GM12892 (cell line): ENCODE measurements around the gene AVPR2.
A peak's percentile ranks its signal among the peaks of the same experiment; 100 is the strongest.

Source experiments
- DNase-seq: peaks from one replicate; pipeline ENCODE4 v3.0.0; 2011; ENCODE audit not compliant: insufficient read length
- FAIRE-seq: peaks from 2 replicates; lab custom pipeline; 2011; peaks lifted over from hg19 to GRCh38; lab: Jason Lieb, UNC
- POLR2A ChIP-seq: IDR thresholded peaks from 2 replicates; pipeline ENCODE4 v1.6.1; 2011; ENCODE audit warnings: low read depth, low read length, control low read depth
- POLR2AphosphoS5 ChIP-seq: IDR thresholded peaks from 2 replicates; pipeline ENCODE4 v1.6.1; 2011; ENCODE audit warnings: low read depth, low read length, control low read depth
- TAF1 ChIP-seq: IDR thresholded peaks from 2 replicates; pipeline ENCODE4 v1.6.1; 2011; ENCODE audit warnings: low read depth, mild to moderate bottlenecking, control low read depth, low read length, borderline replicate concordance

Gene AVPR2

GRCh38 chrX:153931151-153931550, 26.7 kb downstream of the AVPR2 start:
- no peak for TF ChIP-seq POLR2A
- TF ChIP-seq TAF1 = no peak
- no peak for TF ChIP-seq POLR2AphosphoS5
- FAIRE-seq (no peak), DNase-seq (no peak)

- TF ChIP-seq POLR2A (no peak), POLR2AphosphoS5 (no peak)
- no peak for FAIRE-seq
- no peak for DNase-seq
Measured at GRCh38 chrX:153931748-153932147, 27.3 kb downstream of the AVPR2 start.

- FAIRE-seq = no peak
- TF ChIP-seq POLR2AphosphoS5 (no peak), POLR2A (no peak), TAF1 (no peak)
- no peak for DNase-seq
Measured at GRCh38 chrX:153932220-153932915, 27.9 kb downstream of the AVPR2 start.

- no peak for DNase-seq
Measured at GRCh38 chrX:153933748-153934147, 29.3 kb downstream of the AVPR2 start.

GRCh38 chrX:153934148-153934761, 29.8 kb downstream of the AVPR2 start:
- DNase-seq (no peak), FAIRE-seq (peak; percentile 24)

More at GRCh38 chrX:153933748-153934147, 29.3 kb downstream of the AVPR2 start:
- FAIRE-seq = no peak
- TF ChIP-seq POLR2AphosphoS5 = no peak
- TF ChIP-seq POLR2A = no peak
- no peak for TF ChIP-seq TAF1

GRCh38 chrX:153934762-153935325, 30.4 kb downstream of the AVPR2 start, which contains the start of gene NAA10:
NAA10 (minus strand) TSS chrX:153935037; CDS start chrX:153934904, 133 bp downstream.
- peak; percentile 97 for DNase-seq
- TF ChIP-seq POLR2AphosphoS5 (no peak), POLR2A (peak; percentile 55; the same call in 1 of the 2 replicates), TAF1 (no peak)

More at GRCh38 chrX:153934148-153934761, 29.8 kb downstream of the AVPR2 start:
- no peak for TF ChIP-seq POLR2AphosphoS5
- no peak for TF ChIP-seq POLR2A
- TF ChIP-seq TAF1 = no peak

GRCh38 chrX:153935326-153935851, 30.9 kb downstream of the AVPR2 start:
- DNase-seq (no peak), FAIRE-seq (peak; percentile 24)
- TF ChIP-seq POLR2A (no peak), TAF1 (no peak), POLR2AphosphoS5 (no peak)

More at GRCh38 chrX:153934762-153935325, 30.4 kb downstream of the AVPR2 start, which contains the start of gene NAA10:
- peak; percentile 97 for FAIRE-seq

GRCh38 chrX:153937056-153937455, 32.6 kb downstream of the AVPR2 start:
- FAIRE-seq (no peak), DNase-seq (no peak)
- TF ChIP-seq POLR2A (no peak), POLR2AphosphoS5 (no peak), TAF1 (no peak)

GRCh38 chrX:153938226-153938786, 33.8 kb downstream of the AVPR2 start:
- FAIRE-seq (no peak), DNase-seq (no peak)
- TF ChIP-seq POLR2AphosphoS5 (no peak), POLR2A (no peak), TAF1 (no peak)

- DNase-seq = no peak
- no peak for FAIRE-seq
Measured at GRCh38 chrX:153939573-153939972, 35.1 kb downstream of the AVPR2 start.

GRCh38 chrX:153941336-153942252, 37.1 kb downstream of the AVPR2 start:
- TF ChIP-seq TAF1 (no peak), POLR2AphosphoS5 (no peak), POLR2A (no peak)
- FAIRE-seq (no peak), DNase-seq (no peak)

More at GRCh38 chrX:153939573-153939972, 35.1 kb downstream of the AVPR2 start:
- TF ChIP-seq TAF1 (no peak), POLR2A (no peak), POLR2AphosphoS5 (no peak)
